CD8-positive, alpha-beta memory T cell (primary cell): ENCODE data around the gene DPP7. TPM values are rescaled to one million over a fixed set of nuclear protein-coding genes. Genes with fewer than 3 reads are reported as not detected.

Experiments used
- CTCF ChIA-PET: fragments of 350-600 bp; sonication (Branson Sonifier 250); formaldehyde crosslinking; loops from one replicate; lab custom pipeline; 2021; ENCODE audit warnings: antibody characterized with exemption; lab: Charles Lee
- POLR2A ChIA-PET: fragments of 350-600 bp; sonication (Branson Sonifier 250); formaldehyde crosslinking; loops from one replicate; lab custom pipeline; 2021; ENCODE audit warnings: antibody characterized with exemption; lab: Charles Lee
- DNase-seq, 5 donors: peaks; one replicate each; pipeline versions ENCODE4 v3.0.0 to v3.0.0-alpha.2; 2020 to 2022; ENCODE audit warnings: mixed read lengths in 1 of 5
- H3K27ac ChIP-seq: one replicate; pipeline ENCODE4 v1.7.0; 2013; ENCODE audit warnings: low read depth, mild to moderate bottlenecking, low read length, moderate library complexity
- H3K27me3 ChIP-seq: 2 replicates; pipeline ENCODE4 v1.7.0; 2013; ENCODE audit warnings: low read length, mild to moderate bottlenecking; ENCODE audit not compliant: insufficient read depth, poor library complexity, severe bottlenecking
- H3K36me3 ChIP-seq: 2 replicates; pipeline ENCODE4 v1.7.0; 2013; ENCODE audit warnings: mild to moderate bottlenecking, low read length, moderate library complexity; ENCODE audit not compliant: insufficient read depth
- H3K4me1 ChIP-seq: 2 replicates; pipeline ENCODE4 v1.7.0; 2013; ENCODE audit warnings: mild to moderate bottlenecking, low read length, moderate library complexity; ENCODE audit not compliant: insufficient read depth
- H3K4me3 ChIP-seq: 2 replicates; pipeline ENCODE4 v1.7.0; 2013; ENCODE audit warnings: mild to moderate bottlenecking, low read length
- H3K9me3 ChIP-seq: 2 replicates; pipeline ENCODE4 v1.7.0; 2013; ENCODE audit warnings: mild to moderate bottlenecking, low read length
- H3K27ac Mint-ChIP-seq, 8 donors: one replicate each; pipeline ENCODE4 v1.8.0; 2020 to 2021; ENCODE audit warnings: mixed read lengths in 8 of 8, mild to moderate bottlenecking in 6 of 8, inconsistent platforms in 3 of 8, moderate library complexity in 3 of 8
- H3K27me3 Mint-ChIP-seq, 2 donors: one replicate each; pipeline ENCODE4 v1.8.0; 2020 to 2021; ENCODE audit warnings: mixed read lengths in 2 of 2, mild to moderate bottlenecking in 1 of 2, moderate library complexity in 1 of 2
- H3K36me3 Mint-ChIP-seq, 3 donors: one replicate each; pipeline ENCODE4 v1.8.0; 2020 to 2021; ENCODE audit warnings: mixed read lengths in 3 of 3, inconsistent platforms in 1 of 3, mild to moderate bottlenecking in 1 of 3
- H3K4me1 Mint-ChIP-seq, 3 donors: one replicate each; pipeline ENCODE4 v1.8.0; 2020 to 2021; ENCODE audit warnings: mixed read lengths in 3 of 3, inconsistent platforms in 1 of 3, mild to moderate bottlenecking in 1 of 3
- H3K4me3 Mint-ChIP-seq, 7 donors: one replicate each; pipeline ENCODE4 v1.8.0; 2020 to 2021; ENCODE audit warnings: mixed read lengths in 7 of 7, mild to moderate bottlenecking in 6 of 7, moderate library complexity in 4 of 7, inconsistent platforms in 2 of 7
- H3K9me3 Mint-ChIP-seq, 5 donors: one replicate each; pipeline ENCODE4 v1.8.0; 2020 to 2022; ENCODE audit warnings: mixed read lengths in 5 of 5, mild to moderate bottlenecking in 3 of 5, moderate library complexity in 2 of 5, inconsistent platforms in 1 of 5
- polyA plus RNA-seq: library from polyadenylated mRNA; unstranded; fragments of 300-500 nt; fragmentation: Illumina TruSeq; gene quantifications from one replicate; pipeline ENCODE4 v1.2.3, GENCODE V29; 2021
- total RNA-seq, 2 experiments: library from RNA; stranded (reverse); gene quantifications; one replicate each; pipeline ENCODE4 v1.2.3, GENCODE V29; 2021

Gene DPP7
- total and polyA plus RNA-seq, 3 experiments from 2014 or later, result 158 to 308 (median 294) TPM

DNA sequence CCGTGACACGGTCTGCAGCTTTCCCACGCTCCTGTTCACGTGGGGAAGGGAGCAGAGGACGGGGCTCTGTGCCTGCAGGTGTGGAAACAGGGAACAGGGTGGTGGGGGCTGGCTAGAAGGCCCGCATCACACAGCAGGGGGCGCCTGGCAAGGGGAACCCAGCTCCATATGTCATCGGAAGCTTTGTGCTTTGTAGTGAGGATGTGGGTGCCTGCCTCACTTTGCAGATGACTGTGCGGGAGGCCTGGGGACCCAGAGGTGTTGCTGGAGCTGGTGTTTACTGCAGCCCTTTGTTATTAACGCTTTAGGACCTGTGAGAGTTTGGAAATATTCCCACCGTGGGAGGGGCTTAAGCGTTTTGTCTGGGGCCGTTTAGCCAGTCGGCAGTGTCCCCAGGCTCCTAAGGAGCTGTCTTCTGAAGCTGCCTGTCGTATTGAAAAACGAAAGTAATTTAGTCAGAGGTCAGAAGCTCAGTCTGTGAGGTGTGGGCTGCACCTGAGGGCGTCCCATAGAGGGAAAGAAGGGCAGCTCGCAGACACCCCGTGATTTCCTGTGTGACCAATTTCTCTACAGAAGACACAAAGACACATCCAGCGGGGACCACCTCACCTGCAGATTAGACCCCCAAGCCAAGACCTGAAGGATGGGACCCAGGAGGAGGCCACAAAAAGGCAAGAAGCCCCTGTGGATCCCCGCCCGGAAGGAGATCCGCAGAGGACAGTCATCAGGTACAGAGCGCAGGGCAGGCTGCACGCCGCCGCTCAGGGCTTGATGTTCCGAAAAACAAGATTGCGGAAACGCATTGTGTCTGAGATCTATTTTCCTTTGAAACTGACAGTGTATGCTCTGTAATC, 18.6 kb downstream of the DPP7 start:
- peak overlapping the region; percentile 74 for H3K4me3 ChIP-seq
- H3K27me3 ChIP-seq, result no peaks in the 10 kb centered on the region
- peak overlapping the region; percentile 78 for H3K27ac ChIP-seq
- peaks cover 21% of the 10 kb centered on the region for H3K4me1 ChIP-seq
- H3K36me3 Mint-ChIP-seq, result peaks cover 0 to 49% (median 14%) of the 10 kb centered on the region in 3 donors
- no peaks in the 10 kb centered on the region for H3K27me3 Mint-ChIP-seq
- ChIA-PET POLR2A (interaction anchor here (0.6 to 1.6 kb wide), 15 partner anchors 9 to 288 kb away, joined by 3 to 45 read pairs (median 4); partner anchors contain the start of genes MAN1B1, NDOR1, SAPCD2 and SSNA1), CTCF (interaction anchor here (0.7 to 2.5 kb wide), 29 partner anchors 8 to 308 kb away, joined by 3 to 22 read pairs (median 6); partner anchors contain the start of genes ANAPC2, CYSRT1, EDF1 and MAN1B1)
- H3K9me3 Mint-ChIP-seq, result no peaks in the 10 kb centered on the region
- peaks cover 23 to 27% (median 24%) of the 10 kb centered on the region in 3 donors for H3K4me1 Mint-ChIP-seq
- DNase-seq, result peak; percentile 79 to 92 (median 90)
- H3K36me3 ChIP-seq, result peaks cover 30% of the 10 kb centered on the region
- H3K4me3 Mint-ChIP-seq, result peak overlapping the region; percentile 76 to 90 (median 84)
- H3K9me3 ChIP-seq, result no peaks in the 10 kb centered on the region
- peak overlapping the region; percentile 91 to 99 (median 98) for H3K27ac Mint-ChIP-seq

DNA sequence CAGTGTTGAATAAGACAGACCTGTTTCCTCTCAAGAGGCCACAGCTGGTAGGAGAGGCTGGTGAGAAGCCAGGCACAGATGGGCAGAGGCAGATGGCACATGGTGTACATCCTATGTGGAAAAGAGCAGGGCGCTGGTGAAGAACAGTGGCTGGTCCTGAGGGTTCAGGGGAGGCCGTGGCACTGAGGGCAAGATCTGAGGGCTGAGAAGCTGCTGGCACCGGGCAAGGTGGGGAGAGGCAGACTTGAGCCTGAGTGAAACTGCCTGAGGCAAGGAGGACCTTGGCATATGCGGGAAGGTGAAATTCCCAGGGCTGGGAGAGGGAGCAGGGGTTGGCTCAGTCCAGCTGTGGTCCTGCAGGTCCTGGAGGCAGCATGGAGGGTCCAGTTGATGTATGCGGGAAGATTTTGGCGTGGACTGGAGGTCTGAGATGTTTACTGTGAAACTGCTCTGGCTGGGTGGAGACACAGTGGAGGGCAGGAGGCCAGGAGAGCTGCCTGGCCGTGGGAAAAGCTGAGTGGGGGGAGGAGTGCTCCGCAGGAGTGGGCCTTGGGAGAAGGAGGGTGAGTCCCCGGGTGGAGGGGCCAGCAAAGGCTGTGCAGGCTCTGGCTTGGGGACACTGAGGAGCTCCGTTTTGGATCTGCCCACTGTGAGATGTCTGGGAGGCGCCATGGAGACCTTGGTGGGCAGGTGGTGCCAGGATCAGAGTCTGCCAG, 25.1 kb downstream of the DPP7 start:
- ChIA-PET POLR2A (no interaction called here), CTCF (interaction anchor here (1.0 to 1.7 kb wide), 3 partner anchors 22 to 54 kb away, joined by 4 to 6 read pairs (median 4); no protein-coding TSS in a partner anchor)
- DNase-seq, result no peak
- no peaks in the 10 kb centered on the region for H3K27me3 Mint-ChIP-seq
- H3K9me3 ChIP-seq, result no peaks in the 10 kb centered on the region
- no peaks in the 10 kb centered on the region for H3K9me3 Mint-ChIP-seq
- peaks cover 9% of the 10 kb centered on the region for H3K36me3 ChIP-seq
- peaks cover 24 to 45% (median 30%) of the 10 kb centered on the region in 3 donors for H3K4me1 Mint-ChIP-seq
- H3K4me3 Mint-ChIP-seq, result peak overlapping the region in 4 of 7 donors; percentile 19 to 89 (median 54)
- peak overlapping the region in 6 of 8 donors; percentile 66 to 84 (median 70) for H3K27ac Mint-ChIP-seq
- H3K4me3 ChIP-seq, result no peak overlapping the region
- H3K4me1 ChIP-seq, result peaks cover 19% of the 10 kb centered on the region
- no peaks in the 10 kb centered on the region for H3K27me3 ChIP-seq
- peaks cover 0 to 58% (median 13%) of the 10 kb centered on the region in 3 donors for H3K36me3 Mint-ChIP-seq
- H3K27ac ChIP-seq, result no peak overlapping the region

DNA sequence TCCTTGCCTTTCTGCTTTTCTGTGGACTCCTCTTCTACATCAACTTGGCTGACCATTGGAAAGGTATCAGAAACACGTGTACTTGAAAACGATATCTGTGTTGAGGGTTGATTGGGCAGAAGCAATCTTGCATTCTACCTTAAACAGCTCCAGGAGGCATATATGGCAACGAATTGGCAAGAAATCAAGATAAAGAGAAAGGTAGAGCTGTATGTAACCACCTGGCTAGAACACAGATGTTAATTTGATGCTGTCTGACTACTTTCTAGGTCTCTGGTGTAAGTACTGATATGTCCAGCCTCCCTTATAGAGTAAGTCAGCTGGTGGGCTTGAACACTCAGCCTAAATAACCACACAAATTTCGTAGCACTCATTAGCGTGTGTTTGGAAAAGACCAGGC, 26.4 kb downstream of the DPP7 start:
- peak overlapping the region; percentile 84 to 92 (median 89) for H3K4me3 Mint-ChIP-seq
- ChIA-PET CTCF (interaction anchor here (1.0 to 1.7 kb wide), 4 partner anchors 20 to 53 kb away, joined by 4 to 6 read pairs (median 6); partner anchors contain the start of gene NPDC1), POLR2A (no interaction called here)
- H3K36me3 Mint-ChIP-seq, result peaks cover 0 to 56% (median 10%) of the 10 kb centered on the region in 3 donors
- peaks cover 19% of the 10 kb centered on the region for H3K4me1 ChIP-seq
- no peaks in the 10 kb centered on the region for H3K9me3 ChIP-seq
- H3K27ac Mint-ChIP-seq, result peak overlapping the region; percentile 86 to 97 (median 95)
- H3K27me3 ChIP-seq, result no peaks in the 10 kb centered on the region
- H3K27me3 Mint-ChIP-seq, result no peaks in the 10 kb centered on the region
- H3K36me3 ChIP-seq, result peaks cover 9% of the 10 kb centered on the region
- H3K9me3 Mint-ChIP-seq, result no peaks in the 10 kb centered on the region
- peak overlapping the region; percentile 88 for H3K4me3 ChIP-seq
- no peak overlapping the region for H3K27ac ChIP-seq
- DNase-seq, result no peak
- H3K4me1 Mint-ChIP-seq, result peaks cover 21 to 41% (median 29%) of the 10 kb centered on the region in 3 donors

DNA sequence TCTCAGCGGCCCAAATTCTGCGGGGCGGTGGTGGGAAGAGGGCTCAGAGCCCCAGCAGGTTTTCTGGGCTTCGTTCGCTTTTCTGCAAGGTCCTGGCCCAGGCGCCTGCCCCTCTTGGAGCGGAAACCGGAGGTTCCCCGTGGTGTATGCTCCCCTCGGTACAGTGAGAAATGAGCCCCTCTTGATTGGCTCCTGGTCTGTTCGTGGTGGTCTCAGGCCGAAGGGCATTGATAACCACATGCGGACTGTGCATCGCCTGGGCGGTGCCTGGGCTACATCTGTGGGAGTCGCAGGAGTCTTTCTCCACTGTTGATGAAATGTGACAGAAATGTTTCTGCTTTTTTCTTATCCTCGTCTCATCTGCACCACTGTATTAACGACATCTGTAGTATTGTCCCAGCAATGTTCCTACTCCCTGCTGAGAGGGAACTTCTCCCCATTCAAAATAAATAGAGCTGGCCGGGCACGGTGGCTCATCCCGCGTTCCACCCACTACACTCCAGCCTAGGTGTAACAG, 27.1 kb downstream of the DPP7 start:
- Histone ChIP-seq H3K4me3 (peak overlapping the region; percentile 88), H3K36me3 (peaks cover 9% of the 10 kb centered on the region), H3K9me3 (no peaks in the 10 kb centered on the region), H3K27me3 (no peaks in the 10 kb centered on the region), H3K4me1 (peaks cover 19% of the 10 kb centered on the region), H3K27ac (peak overlapping the region; percentile 86)
- no peak for DNase-seq
- Mint-ChIP-seq H3K9me3 (no peaks in the 10 kb centered on the region), H3K36me3 (peaks cover 0 to 53% (median 7%) of the 10 kb centered on the region in 3 donors), H3K27ac (peak overlapping the region; percentile 86 to 97 (median 95)), H3K27me3 (no peaks in the 10 kb centered on the region), H3K4me1 (peaks cover 21 to 41% (median 25%) of the 10 kb centered on the region in 3 donors), H3K4me3 (peak overlapping the region; percentile 84 to 92 (median 89))
- POLR2A ChIA-PET, result interaction anchor here (0.8 to 3.0 kb wide), 17 partner anchors 8 to 359 kb away, joined by 3 to 45 read pairs (median 5); partner anchors contain the start of genes DPP7, SAPCD2, TMEM141 and TRAF2
- CTCF ChIA-PET, result interaction anchor here (0.9 to 2.5 kb wide), 11 partner anchors 8 to 240 kb away, joined by 3 to 29 read pairs (median 5); partner anchors contain the start of genes FUT7, NPDC1, RNF224 and SAPCD2

DNA sequence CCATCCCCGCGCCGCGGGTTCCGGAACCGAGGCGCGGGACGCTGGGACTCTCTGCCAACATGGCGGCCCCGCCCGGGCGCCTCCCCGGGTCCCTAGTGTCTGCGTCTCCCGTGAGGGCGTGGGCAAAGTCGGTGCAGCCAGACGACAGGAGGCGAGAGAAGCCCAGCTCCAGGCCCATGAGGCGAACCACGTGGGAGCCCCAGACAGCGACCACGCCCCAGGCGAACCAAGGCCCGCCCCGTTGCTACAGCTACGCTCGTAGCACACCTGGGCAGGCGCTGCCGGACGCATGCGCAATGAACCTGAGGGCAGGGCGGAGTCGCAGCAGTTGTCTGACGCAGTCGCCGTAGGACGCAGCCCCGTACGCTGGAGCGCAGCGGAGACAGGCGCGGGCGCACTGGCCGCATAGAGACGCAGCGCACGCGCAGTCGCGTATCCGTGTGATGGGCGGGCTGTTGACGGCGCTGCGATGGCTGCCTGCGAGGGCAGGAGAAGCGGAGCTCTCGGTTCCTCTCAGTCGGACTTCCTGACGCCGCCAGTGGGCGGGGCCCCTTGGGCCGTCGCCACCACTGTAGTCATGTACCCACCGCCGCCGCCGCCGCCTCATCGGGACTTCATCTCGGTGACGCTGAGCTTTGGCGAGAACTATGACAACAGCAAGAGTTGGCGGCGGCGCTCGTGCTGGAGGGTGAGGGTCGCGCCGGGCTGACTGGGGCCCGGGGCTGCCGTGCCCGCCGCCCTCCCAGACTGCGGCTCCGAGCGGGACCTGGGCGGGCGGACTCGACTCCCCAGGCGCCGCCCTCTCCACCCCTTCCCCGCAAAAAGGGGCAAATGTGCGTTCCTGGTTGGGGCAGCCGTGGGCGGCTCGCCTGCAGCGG, 27.8 kb downstream of the DPP7 start, which contains the start of gene MAN1B1:
Gene MAN1B1, plus strand, starts transcription at position 455 of the 878 bp plus-strand sequence. Its CDS starts 15 bp downstream, at position 470.
- H3K4me1 Mint-ChIP-seq, result peaks cover 21 to 41% (median 23%) of the 10 kb centered on the region in 3 donors

DNA sequence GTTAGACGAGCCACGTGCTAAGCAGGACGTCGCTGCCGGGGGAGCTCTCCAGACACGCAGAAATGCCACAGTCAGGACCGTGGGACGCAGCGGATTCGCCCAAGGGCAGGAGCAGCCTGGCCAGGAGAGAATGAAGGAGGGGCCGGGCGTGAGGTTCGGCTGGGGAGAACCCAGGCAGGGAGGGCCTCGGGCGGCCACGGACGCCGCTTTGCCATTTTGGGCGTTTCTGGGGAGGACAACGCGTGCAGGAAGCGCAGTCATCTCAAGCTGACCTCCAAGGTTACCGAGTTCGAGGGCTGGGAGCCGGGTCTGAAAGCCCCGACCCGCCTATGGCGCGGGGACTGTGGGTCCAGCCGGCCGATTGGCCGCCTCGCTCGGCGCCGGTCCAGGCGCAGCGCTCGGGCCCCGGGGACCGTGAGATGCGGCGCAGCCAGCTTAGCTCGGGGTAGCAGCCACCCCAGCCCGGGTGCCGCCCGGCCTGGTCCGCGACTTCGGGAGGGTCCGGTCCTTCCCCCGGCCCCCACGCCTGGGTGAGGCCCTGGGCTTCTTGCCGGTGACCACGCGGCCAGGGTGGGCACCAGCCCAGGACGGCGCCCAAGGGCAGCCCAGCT, 28.5 kb downstream of the DPP7 start:
- Histone ChIP-seq H3K4me3 (peak overlapping the region; percentile 76), H3K36me3 (peaks cover 4% of the 10 kb centered on the region), H3K27ac (peak overlapping the region; percentile 86), H3K27me3 (no peaks in the 10 kb centered on the region), H3K9me3 (no peaks in the 10 kb centered on the region), H3K4me1 (peaks cover 19% of the 10 kb centered on the region)
- Mint-ChIP-seq H3K4me3 (peak overlapping the region; percentile 83 to 93 (median 87)), H3K27ac (peak overlapping the region; percentile 86 to 99 (median 94)), H3K4me1 (peaks cover 21 to 41% (median 23%) of the 10 kb centered on the region in 3 donors), H3K9me3 (no peaks in the 10 kb centered on the region), H3K36me3 (peaks cover 0 to 51% (median 5%) of the 10 kb centered on the region in 3 donors), H3K27me3 (no peaks in the 10 kb centered on the region)
- POLR2A ChIA-PET, result interaction anchor here (0.8 to 3.0 kb wide), 17 partner anchors 9 to 547 kb away, joined by 3 to 45 read pairs (median 5); partner anchors contain the start of genes CCDC183, DPP7, SAPCD2 and TMEM141
- DNase-seq, result no peak
- CTCF ChIA-PET, result interaction anchor here (1.0 to 2.5 kb wide), 18 partner anchors 10 to 292 kb away, joined by 3 to 29 read pairs (median 4); partner anchors contain the start of genes ABCA2, FUT7, NPDC1 and RNF224

More for the DNA sequence above, 27.8 kb downstream of the DPP7 start, which contains the start of gene MAN1B1:
- Histone ChIP-seq H3K9me3 (no peaks in the 10 kb centered on the region), H3K27ac (peak within 1 kb of the TSS; percentile 86), H3K27me3 (no peaks in the 10 kb centered on the region), H3K36me3 (peaks cover 6% of the 10 kb centered on the region), H3K4me3 (peak within 1 kb of the TSS; percentile 88), H3K4me1 (peaks cover 19% of the 10 kb centered on the region)
- ChIA-PET POLR2A (interaction anchor here (0.8 to 3.0 kb wide), 21 partner anchors 9 to 548 kb away, joined by 3 to 45 read pairs (median 5); partner anchors contain the start of genes CCDC183, DPP7, SAPCD2 and TMEM141), CTCF (interaction anchor here (0.9 to 2.5 kb wide), 19 partner anchors 9 to 293 kb away, joined by 3 to 29 read pairs (median 4); partner anchors contain the start of genes ABCA2, FUT7, NPDC1 and RNF224)
- peaks cover 0 to 51% (median 5%) of the 10 kb centered on the region in 3 donors for H3K36me3 Mint-ChIP-seq
- peak within 1 kb of the TSS; percentile 86 to 93 (median 89) for H3K4me3 Mint-ChIP-seq
- peak within 1 kb of the TSS; percentile 86 to 99 (median 96) for H3K27ac Mint-ChIP-seq
- no peaks in the 10 kb centered on the region for H3K27me3 Mint-ChIP-seq
- peak; percentile 99 to 100 (median 99) for DNase-seq
- no peaks in the 10 kb centered on the region for H3K9me3 Mint-ChIP-seq
